SK-N-SH (cell line): ENCODE measurements around the gene MAGEF1. TPM values are rescaled to one million over a fixed set of nuclear protein-coding genes. Genes with fewer than 3 reads are reported as not detected.

Experiments
- CTCF ChIA-PET: fragments of 300-600, 350-600 bp; formaldehyde crosslinking; extraction: SDS; loops from one replicate; lab custom pipeline; 2021; lab: Yijun Ruan, JAX
- POLR2A ChIA-PET: fragments of 350-600 bp; sonication (Branson Sonifier 250); formaldehyde crosslinking; extraction: SDS; loops from one replicate; lab custom pipeline; 2020; ENCODE audit warnings: antibody characterized with exemption, inconsistent platforms; lab: Yijun Ruan, JAX
- DNase-seq: peaks from one replicate; pipeline ENCODE4 v3.0.0; 2012
- H2AFZ ChIP-seq: fragments of 200-600 bp; sonication (generic); 2 replicates; pipeline ENCODE4 v1.8.1; 2016; ENCODE audit warnings: antibody characterized with exemption, mild to moderate bottlenecking, low read depth
- H3F3A ChIP-seq: fragments of 200-600 bp; sonication (generic); replicated peaks from 2 replicates; pipeline ENCODE3; 2016; ENCODE audit warnings: antibody characterized with exemption, mild to moderate bottlenecking; ENCODE audit not compliant: insufficient read depth
- H3K27ac ChIP-seq, 2 experiments: fragments of 200-500 bp in 1 of 2; fragments of 200-600 bp in 1 of 2; sonication (Bioruptor generic) in 1 of 2; sonication (generic), shearing (Covaris generic) in 1 of 2; 2 replicates each; pipeline versions ENCODE4 v1.5.1 to v1.6.1; 2014 to 2016; ENCODE audit warnings: low read depth in 2 of 2, inconsistent platforms in 1 of 2, low read length in 1 of 2, mild to moderate bottlenecking in 1 of 2, mixed read lengths in 1 of 2
- H3K27me3 ChIP-seq: fragments of 200-600 bp; sonication (generic), shearing (Covaris generic); 2 replicates; pipeline ENCODE4 v1.6.1; 2016; ENCODE audit warnings: mixed run types; ENCODE audit not compliant: insufficient read depth
- H3K36me3 ChIP-seq, 2 experiments: fragments of 200-500 bp in 1 of 2; fragments of 200-600 bp in 1 of 2; sonication (Bioruptor generic) in 1 of 2; sonication (generic) in 1 of 2; replicated peaks in 1 of 2; 2 replicates each; pipeline versions ENCODE3 to v1.5.1; 2014 to 2016; ENCODE audit warnings: low read length in 1 of 2, mild to moderate bottlenecking in 1 of 2; ENCODE audit not compliant: insufficient read depth in 2 of 2, control insufficient read depth in 1 of 2
- H3K4me1 ChIP-seq, 2 experiments: fragments of 200-500 bp in 1 of 2; fragments of 200-600 bp in 1 of 2; sonication (Bioruptor generic) in 1 of 2; sonication (generic), shearing (Covaris generic) in 1 of 2; 2 replicates each; pipeline versions ENCODE4 v1.5.1 to v1.6.1; 2014 to 2016; ENCODE audit warnings: low read depth in 1 of 2, low read length in 1 of 2, mixed run types in 1 of 2; ENCODE audit not compliant: insufficient read depth in 2 of 2, control insufficient read depth in 1 of 2
- H3K4me2 ChIP-seq: fragments of 200-600 bp; sonication (generic), shearing (Covaris generic); 2 replicates; pipeline ENCODE4 v1.6.1; 2017; ENCODE audit warnings: mixed run types
- H3K4me3 ChIP-seq, 2 experiments: fragments of 200-500 bp in 1 of 2; fragments of 200-600 bp in 1 of 2; sonication (Bioruptor generic) in 1 of 2; sonication (generic), shearing (Covaris generic) in 1 of 2; 2 replicates each; pipeline versions ENCODE4 v1.5.1 to v1.8.1; 2014 to 2016; ENCODE audit warnings: low read depth in 2 of 2, inconsistent platforms in 1 of 2, low read length in 1 of 2, mild to moderate bottlenecking in 1 of 2, mixed read lengths in 1 of 2, moderate library complexity in 1 of 2
- H3K79me2 ChIP-seq: fragments of 200-600 bp; sonication (generic); 2 replicates; pipeline ENCODE4 v1.8.1; 2017; ENCODE audit warnings: mild to moderate bottlenecking; ENCODE audit not compliant: insufficient read depth
- H3K9ac ChIP-seq: fragments of 200-600 bp; sonication (generic); 2 replicates; pipeline ENCODE4 v1.6.1; 2017; ENCODE audit warnings: mixed run types
- H3K9me2 ChIP-seq: fragments of 200-600 bp; sonication (generic); 2 replicates; pipeline ENCODE4 v1.6.1; 2017; ENCODE audit warnings: mixed run types
- H3K9me3 ChIP-seq: fragments of 200-600 bp; sonication (generic); 2 replicates; pipeline ENCODE4 v1.6.1; 2017; ENCODE audit warnings: mixed run types, mild to moderate bottlenecking, moderate library complexity
- H4K20me1 ChIP-seq: fragments of 200-600 bp; sonication (generic); 2 replicates; pipeline ENCODE4 v1.6.1; 2017; ENCODE audit warnings: mild to moderate bottlenecking, mixed run types; ENCODE audit not compliant: insufficient read depth
- CHD2 ChIP-seq: fragments of 150-350 bp; IDR thresholded peaks from 2 replicates; pipeline ENCODE4 v1.6.1; 2018; ENCODE audit warnings: low read length; ENCODE audit not compliant: partially characterized antibody
- EP300 ChIP-seq, 2 experiments: IDR thresholded peaks; 2 replicates each; pipeline versions ENCODE4 v1.4.0 to v1.6.1; 2012; ENCODE audit warnings: borderline replicate concordance in 1 of 2, low read depth in 1 of 2, low read length in 1 of 2
- FOXJ3 ChIP-seq: sonication (generic); formaldehyde crosslinking; IDR thresholded peaks from 2 replicates; pipeline ENCODE4 v1.5.1; 2020; ENCODE audit warnings: mild to moderate bottlenecking, missing genetic modification reagents
- GATA2 ChIP-seq: sonication (generic); formaldehyde crosslinking; IDR thresholded peaks from 2 replicates; pipeline ENCODE4 v1.5.0; 2020; ENCODE audit warnings: mild to moderate bottlenecking, missing genetic modification reagents
- MXI1 ChIP-seq: IDR thresholded peaks from 2 replicates; pipeline ENCODE4 v1.6.1; 2012; ENCODE audit warnings: mild to moderate bottlenecking, low read depth, low read length, improper control_type of control experiment
- NRF1 ChIP-seq: IDR thresholded peaks from 2 replicates; pipeline ENCODE4 v1.6.1; 2012; ENCODE audit warnings: low read depth, mild to moderate bottlenecking, low read length
- POLR2AphosphoS5 ChIP-seq: IDR thresholded peaks from 2 replicates; pipeline ENCODE4 v1.6.1; 2012; ENCODE audit warnings: low read depth, low read length
- RAD21 ChIP-seq: IDR thresholded peaks from 2 replicates; pipeline ENCODE4 v1.6.1; 2012; ENCODE audit warnings: mild to moderate bottlenecking, low read length
- RFX5 ChIP-seq: IDR thresholded peaks from 2 replicates; pipeline ENCODE4 v1.6.1; 2012; ENCODE audit warnings: mild to moderate bottlenecking, improper control_type of control experiment, low read length
- SMC3 ChIP-seq: IDR thresholded peaks from 2 replicates; pipeline ENCODE4 v1.6.1; 2012; ENCODE audit warnings: low read depth, low read length, improper control_type of control experiment
- TAF1 ChIP-seq: IDR thresholded peaks from 2 replicates; pipeline ENCODE4 v1.6.1; 2012; ENCODE audit warnings: low read depth, mild to moderate bottlenecking, low read length, moderate library complexity, borderline replicate concordance
- TCF12 ChIP-seq: IDR thresholded peaks from 2 replicates; pipeline ENCODE4 v1.4.0; 2012
- TEAD4 ChIP-seq: IDR thresholded peaks from 2 replicates; pipeline ENCODE4 v1.4.0; 2012; ENCODE audit warnings: mild to moderate bottlenecking, borderline replicate concordance; ENCODE audit not compliant: insufficient read depth
- WGBS: methylation state at CpG from one replicate; pipeline ENCODE4 v1.1.6; 2017; ENCODE audit warnings: low lambda C conversion rate; 5-methylcytosine and 5-hydroxymethylcytosine counted together
- polyA plus RNA-seq, 3 experiments: library from polyadenylated mRNA; depleted of rRNA; stranded (reverse); fragments of >200 nt; gene quantifications; 2 replicates each; pipeline ENCODE4 v1.2.3, GENCODE V29; 2012
- TF ChIP-seq, protein P1 (sequence below): IDR thresholded peaks from 2 replicates; pipeline ENCODE4 v1.6.1; 2012; ENCODE audit warnings: mild to moderate bottlenecking, low read depth, low read length, moderate library complexity
- TF ChIP-seq, protein P2 (sequence below): IDR thresholded peaks from 2 replicates; pipeline ENCODE4 v1.4.0; 2012; ENCODE audit warnings: low read depth
- TF ChIP-seq, protein P3 (sequence below): fragments of 150-350 bp; IDR thresholded peaks from 2 replicates; pipeline ENCODE4 v1.6.1; 2016; ENCODE audit warnings: mild to moderate bottlenecking, low read depth, low read length
- TF ChIP-seq, protein P4 (sequence below): IDR thresholded peaks from 2 replicates; pipeline ENCODE4 v1.4.0; 2012; ENCODE audit warnings: low read depth, borderline replicate concordance

The MAGEF1 gene
- polyA plus RNA-seq, 1 of the 3 experiments (the other 2 are of a cell fraction): 45.2 TPM

DNA sequence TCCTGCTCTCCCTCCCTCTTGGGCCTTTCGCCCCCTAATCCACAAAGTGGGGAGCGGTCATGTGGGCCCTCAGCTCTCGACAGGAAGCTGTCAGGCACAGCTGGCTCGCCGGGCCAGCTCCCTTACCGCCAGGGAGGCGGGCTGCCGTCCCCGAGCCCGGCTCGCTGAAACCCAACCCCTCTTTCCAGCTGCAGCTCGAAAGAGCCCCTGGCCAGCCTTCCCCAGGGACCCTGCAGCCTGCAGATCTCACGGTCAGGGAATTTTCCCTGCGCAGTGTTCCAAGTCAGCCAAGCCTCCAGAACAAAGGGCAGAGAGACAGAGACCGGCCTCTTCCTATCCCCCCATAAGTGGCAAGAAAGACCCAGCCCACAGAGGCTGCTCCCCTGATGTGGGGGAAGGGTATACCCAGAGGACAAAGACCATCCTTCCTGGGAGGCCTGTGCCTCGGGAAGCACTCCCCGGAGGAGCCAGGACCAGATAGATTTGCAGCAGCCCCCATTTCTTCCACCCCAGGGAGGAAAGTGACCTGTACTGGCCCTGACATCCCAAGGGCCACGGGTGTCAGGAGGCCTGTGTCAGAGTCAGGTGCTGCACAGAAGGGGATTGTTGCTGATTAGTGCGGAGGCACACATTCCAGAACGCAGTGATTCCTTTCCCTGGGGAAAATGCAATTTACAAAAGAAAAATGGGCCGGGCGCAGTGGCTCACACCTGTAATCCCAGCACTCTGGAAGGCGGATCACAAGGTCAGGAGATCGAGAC, 32.6 kb downstream of the MAGEF1 start:
- Histone ChIP-seq H3K27ac (no peak overlapping the region), H3K79me2 (no peaks in the 10 kb centered on the region), H3K4me3 (no peak overlapping the region), H3K9me3 (no peaks in the 10 kb centered on the region), H4K20me1 (no peaks in the 10 kb centered on the region), H3K9me2 (no peaks in the 10 kb centered on the region)
- WGBS: 64% methylated on average over 19 of the region's 24 CpGs
- CTCF ChIA-PET: interaction anchor here (1.2 kb wide), 1 partner anchor 118 kb away, joined by 5 read pairs; the partner anchor contains the start of gene EPHB3
- POLR2A ChIA-PET: no interaction called here
- TF ChIP-seq RFX5 (no peak), TCF12 (no peak), CHD2 (no peak), TAF1 (no peak), POLR2AphosphoS5 (no peak), EP300 (IDR thresholded peaks at IDR 0.05; ENCODE audit: borderline replicate concordance in 1 of 2, low read depth in 1 of 2, low read length in 1 of 2) (no peak), SMC3 (no peak), FOXJ3 (CRISPR knock-in tag) (no peak), MXI1 (no peak), TEAD4 (no peak), RAD21 (no peak), NRF1 (no peak), GATA2 (CRISPR knock-in tag) (no peak)
- TF ChIP-seq, protein P1, sequence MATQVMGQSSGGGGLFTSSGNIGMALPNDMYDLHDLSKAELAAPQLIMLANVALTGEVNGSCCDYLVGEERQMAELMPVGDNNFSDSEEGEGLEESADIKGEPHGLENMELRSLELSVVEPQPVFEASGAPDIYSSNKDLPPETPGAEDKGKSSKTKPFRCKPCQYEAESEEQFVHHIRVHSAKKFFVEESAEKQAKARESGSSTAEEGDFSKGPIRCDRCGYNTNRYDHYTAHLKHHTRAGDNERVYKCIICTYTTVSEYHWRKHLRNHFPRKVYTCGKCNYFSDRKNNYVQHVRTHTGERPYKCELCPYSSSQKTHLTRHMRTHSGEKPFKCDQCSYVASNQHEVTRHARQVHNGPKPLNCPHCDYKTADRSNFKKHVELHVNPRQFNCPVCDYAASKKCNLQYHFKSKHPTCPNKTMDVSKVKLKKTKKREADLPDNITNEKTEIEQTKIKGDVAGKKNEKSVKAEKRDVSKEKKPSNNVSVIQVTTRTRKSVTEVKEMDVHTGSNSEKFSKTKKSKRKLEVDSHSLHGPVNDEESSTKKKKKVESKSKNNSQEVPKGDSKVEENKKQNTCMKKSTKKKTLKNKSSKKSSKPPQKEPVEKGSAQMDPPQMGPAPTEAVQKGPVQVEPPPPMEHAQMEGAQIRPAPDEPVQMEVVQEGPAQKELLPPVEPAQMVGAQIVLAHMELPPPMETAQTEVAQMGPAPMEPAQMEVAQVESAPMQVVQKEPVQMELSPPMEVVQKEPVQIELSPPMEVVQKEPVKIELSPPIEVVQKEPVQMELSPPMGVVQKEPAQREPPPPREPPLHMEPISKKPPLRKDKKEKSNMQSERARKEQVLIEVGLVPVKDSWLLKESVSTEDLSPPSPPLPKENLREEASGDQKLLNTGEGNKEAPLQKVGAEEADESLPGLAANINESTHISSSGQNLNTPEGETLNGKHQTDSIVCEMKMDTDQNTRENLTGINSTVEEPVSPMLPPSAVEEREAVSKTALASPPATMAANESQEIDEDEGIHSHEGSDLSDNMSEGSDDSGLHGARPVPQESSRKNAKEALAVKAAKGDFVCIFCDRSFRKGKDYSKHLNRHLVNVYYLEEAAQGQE: no peak
- TF ChIP-seq, protein P2, sequence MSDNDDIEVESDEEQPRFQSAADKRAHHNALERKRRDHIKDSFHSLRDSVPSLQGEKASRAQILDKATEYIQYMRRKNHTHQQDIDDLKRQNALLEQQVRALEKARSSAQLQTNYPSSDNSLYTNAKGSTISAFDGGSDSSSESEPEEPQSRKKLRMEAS: no peak
- TF ChIP-seq, protein P3, sequence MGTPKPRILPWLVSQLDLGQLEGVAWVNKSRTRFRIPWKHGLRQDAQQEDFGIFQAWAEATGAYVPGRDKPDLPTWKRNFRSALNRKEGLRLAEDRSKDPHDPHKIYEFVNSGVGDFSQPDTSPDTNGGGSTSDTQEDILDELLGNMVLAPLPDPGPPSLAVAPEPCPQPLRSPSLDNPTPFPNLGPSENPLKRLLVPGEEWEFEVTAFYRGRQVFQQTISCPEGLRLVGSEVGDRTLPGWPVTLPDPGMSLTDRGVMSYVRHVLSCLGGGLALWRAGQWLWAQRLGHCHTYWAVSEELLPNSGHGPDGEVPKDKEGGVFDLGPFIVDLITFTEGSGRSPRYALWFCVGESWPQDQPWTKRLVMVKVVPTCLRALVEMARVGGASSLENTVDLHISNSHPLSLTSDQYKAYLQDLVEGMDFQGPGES: no peak
- TF ChIP-seq, protein P4, sequence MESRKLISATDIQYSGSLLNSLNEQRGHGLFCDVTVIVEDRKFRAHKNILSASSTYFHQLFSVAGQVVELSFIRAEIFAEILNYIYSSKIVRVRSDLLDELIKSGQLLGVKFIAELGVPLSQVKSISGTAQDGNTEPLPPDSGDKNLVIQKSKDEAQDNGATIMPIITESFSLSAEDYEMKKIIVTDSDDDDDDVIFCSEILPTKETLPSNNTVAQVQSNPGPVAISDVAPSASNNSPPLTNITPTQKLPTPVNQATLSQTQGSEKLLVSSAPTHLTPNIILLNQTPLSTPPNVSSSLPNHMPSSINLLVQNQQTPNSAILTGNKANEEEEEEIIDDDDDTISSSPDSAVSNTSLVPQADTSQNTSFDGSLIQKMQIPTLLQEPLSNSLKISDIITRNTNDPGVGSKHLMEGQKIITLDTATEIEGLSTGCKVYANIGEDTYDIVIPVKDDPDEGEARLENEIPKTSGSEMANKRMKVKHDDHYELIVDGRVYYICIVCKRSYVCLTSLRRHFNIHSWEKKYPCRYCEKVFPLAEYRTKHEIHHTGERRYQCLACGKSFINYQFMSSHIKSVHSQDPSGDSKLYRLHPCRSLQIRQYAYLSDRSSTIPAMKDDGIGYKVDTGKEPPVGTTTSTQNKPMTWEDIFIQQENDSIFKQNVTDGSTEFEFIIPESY: no peak
- TF ChIP-seq, all 33 proteins: peak for 0
- Histone ChIP-seq H3K27me3 (peaks cover 4% of the 10 kb centered on the region; the same call in 1 of the 2 replicates), H3F3A (no peaks in the 10 kb centered on the region), H3K36me3 (no peaks in the 10 kb centered on the region), H3K4me2 (no peak overlapping the region), H3K9ac (no peak overlapping the region), H2AFZ (no peak overlapping the region), H3K4me1 (peaks cover 0 to 28% of the 10 kb centered on the region in 2 experiments; a peak in 1 of 4 replicates)
- peak; percentile 60 for DNase-seq
